GM23248 (cell line): ENCODE measurements around the gene MLST8. TPM values are rescaled to one million over a fixed set of nuclear protein-coding genes. Genes with fewer than 3 reads are reported as not detected.

ENCODE experiments used
- DNase-seq: peaks from one replicate; pipeline ENCODE4 v3.0.0-alpha.2; 2015
- H2AFZ ChIP-seq: fragments of 200-600 bp; sonication (generic); 2 replicates; pipeline ENCODE4 v1.6.1; 2016; ENCODE audit warnings: antibody characterized with exemption
- H3F3A ChIP-seq: fragments of 200-600 bp; sonication (generic); 2 replicates; pipeline ENCODE4 v1.6.1; 2016; ENCODE audit warnings: mild to moderate bottlenecking, antibody characterized with exemption, mixed run types; ENCODE audit not compliant: insufficient read depth
- H3K27ac ChIP-seq: fragments of 200-600 bp; sonication (generic); 2 replicates; pipeline ENCODE4 v1.5.1; 2016; ENCODE audit warnings: mild to moderate bottlenecking
- H3K27me3 ChIP-seq: fragments of 200-600 bp; sonication (generic); replicated peaks from 2 replicates; pipeline ENCODE4 v1.6.1; 2016; ENCODE audit warnings: mild to moderate bottlenecking; ENCODE audit not compliant: insufficient read depth
- H3K36me3 ChIP-seq: fragments of 200-600 bp; sonication (generic); 2 replicates; pipeline ENCODE4 v1.6.1; 2016; ENCODE audit warnings: low read depth, mild to moderate bottlenecking
- H3K4me1 ChIP-seq: fragments of 200-600 bp; sonication (generic); 2 replicates; pipeline ENCODE4 v1.6.1; 2016; ENCODE audit warnings: mild to moderate bottlenecking; ENCODE audit not compliant: insufficient read depth
- H3K4me2 ChIP-seq: fragments of 200-600 bp; sonication (generic); one replicate; pipeline ENCODE4 v1.6.1; 2016; ENCODE audit warnings: mild to moderate bottlenecking; ENCODE audit not compliant: unreplicated experiment
- H3K4me3 ChIP-seq: fragments of 200-600 bp; sonication (generic); 2 replicates; pipeline ENCODE4 v1.5.1; 2016; ENCODE audit warnings: mild to moderate bottlenecking
- H3K79me2 ChIP-seq: fragments of 200-600 bp; sonication (generic); 2 replicates; pipeline ENCODE4 v1.6.1; 2016; ENCODE audit warnings: mild to moderate bottlenecking; ENCODE audit not compliant: insufficient read depth
- H3K9ac ChIP-seq: fragments of 200-600 bp; sonication (generic); 2 replicates; pipeline ENCODE4 v1.6.1; 2016; ENCODE audit warnings: mild to moderate bottlenecking
- H3K9me2 ChIP-seq: fragments of 200-600 bp; sonication (generic); 2 replicates; pipeline ENCODE4 v1.6.1; 2016; ENCODE audit warnings: mixed run types, mild to moderate bottlenecking, moderate library complexity; ENCODE audit not compliant: insufficient read depth
- H3K9me3 ChIP-seq: fragments of 200-600 bp; sonication (generic); one replicate; pipeline ENCODE4 v1.6.1; 2017; ENCODE audit warnings: low read depth
- H4K20me1 ChIP-seq: fragments of 200-600 bp; sonication (generic); 2 replicates; pipeline ENCODE4 v1.6.0; 2016; ENCODE audit not compliant: insufficient read depth
- EZH2 ChIP-seq: fragments of 200-600 bp; sonication (generic); IDR thresholded peaks from 2 replicates; pipeline ENCODE4 v1.6.1; 2018; ENCODE audit warnings: antibody characterized with exemption, mild to moderate bottlenecking; ENCODE audit not compliant: insufficient read depth, poor library complexity, severe bottlenecking
- EZH2phosphoT487 ChIP-seq: fragments of 200-600 bp; sonication (generic); IDR thresholded peaks from 2 replicates; pipeline ENCODE4 v1.6.1; 2018; ENCODE audit warnings: antibody characterized with exemption, moderate library complexity, mild to moderate bottlenecking, low read depth; ENCODE audit not compliant: insufficient read depth
- WGBS, 2 experiments: methylation state at CpG; one replicate each; pipeline ENCODE4 v1.1.6; 2015 to 2017; ENCODE audit warnings: low lambda C conversion rate in 2 of 2, low coverage in 1 of 2; ENCODE audit errors: missing lambda C conversion rate in 2 of 2; 5-methylcytosine and 5-hydroxymethylcytosine counted together
- in situ Hi-C: fragments of 300-500 bp; cut with MboI; formaldehyde crosslinking; loops from 2 replicates; pipeline ENCODE4 v1.15.0; 2020
- polyA plus RNA-seq: library from polyadenylated mRNA; unstranded; fragments of >200 nt; fragmentation: Nextera tagmentation; extraction: Ambion mirVana; gene quantifications from 2 replicates; pipeline ENCODE4 v1.2.1, GENCODE V29; 2016
- total RNA-seq: library from RNA; depleted of rRNA; stranded (reverse); fragments of >200 nt; shearing (Covaris generic); gene quantifications from 2 replicates; pipeline ENCODE4 v1.2.3, GENCODE V29; 2014

Gene MLST8
- total and polyA plus RNA-seq, 2 experiments from 2014 or later, result 46.5 to 62.9 TPM

DNA sequence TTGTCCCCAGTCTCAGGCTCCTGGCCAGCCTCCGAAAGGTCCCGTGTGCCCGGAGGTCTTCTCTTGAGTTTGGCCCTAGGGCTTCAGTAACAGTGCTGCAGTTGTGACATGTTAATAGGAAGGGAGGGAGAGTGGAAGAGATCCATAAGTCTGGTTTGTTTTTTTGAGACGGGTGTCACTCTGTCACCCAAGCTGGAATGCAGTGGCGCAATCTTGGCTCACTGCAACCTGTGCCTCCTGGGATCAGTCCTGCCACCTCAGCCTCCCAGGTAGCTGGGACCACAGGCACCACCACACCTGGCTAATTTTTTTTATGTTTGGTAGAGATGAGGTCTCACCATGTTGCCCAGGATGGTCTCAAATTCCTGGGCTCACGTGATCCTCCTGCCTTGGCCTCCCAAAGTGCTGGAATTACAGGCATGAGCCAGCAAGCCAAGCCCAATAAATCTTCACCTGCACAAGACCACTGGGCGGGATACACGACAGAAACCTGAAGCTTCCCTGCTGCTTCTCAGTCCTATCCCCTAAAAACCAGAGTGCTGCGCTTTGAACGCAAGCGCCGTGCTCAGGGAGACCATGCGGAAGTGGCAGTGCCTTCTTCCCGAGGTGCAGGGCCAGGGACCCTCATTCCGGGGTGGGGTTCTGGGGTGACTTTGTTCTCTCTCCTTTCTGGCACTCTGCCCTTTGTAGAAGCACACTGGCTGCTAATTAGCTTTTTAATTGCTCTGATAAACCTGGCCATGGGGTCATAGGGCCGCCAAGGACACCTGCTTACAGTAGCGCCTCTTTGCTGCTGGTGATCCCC, 38.8 kb upstream of the MLST8 start:
- Histone ChIP-seq H3K9me2 (no peaks in the 10 kb centered on the region), H3K4me1 (peaks cover 5% of the 10 kb centered on the region), H3K36me3 (no peaks in the 10 kb centered on the region; the same call in 1 of the 2 replicates), H3F3A (no peaks in the 10 kb centered on the region), H3K79me2 (peaks cover 58% of the 10 kb centered on the region), H3K4me3 (no peak overlapping the region), H4K20me1 (no peaks in the 10 kb centered on the region), H3K27me3 (no peaks in the 10 kb centered on the region), H3K4me2 (no peak overlapping the region), H3K9ac (no peak overlapping the region), H2AFZ (no peak overlapping the region), H3K9me3 (no peaks in the 10 kb centered on the region), H3K27ac (no peak overlapping the region)
- WGBS, 2 experiments, result 82 to 88% methylated on average over 17 of the region's 17 CpGs
- no peak for TF ChIP-seq EZH2phosphoT487
- in situ Hi-C loops, result no loop called here
- no peak for DNase-seq

DNA sequence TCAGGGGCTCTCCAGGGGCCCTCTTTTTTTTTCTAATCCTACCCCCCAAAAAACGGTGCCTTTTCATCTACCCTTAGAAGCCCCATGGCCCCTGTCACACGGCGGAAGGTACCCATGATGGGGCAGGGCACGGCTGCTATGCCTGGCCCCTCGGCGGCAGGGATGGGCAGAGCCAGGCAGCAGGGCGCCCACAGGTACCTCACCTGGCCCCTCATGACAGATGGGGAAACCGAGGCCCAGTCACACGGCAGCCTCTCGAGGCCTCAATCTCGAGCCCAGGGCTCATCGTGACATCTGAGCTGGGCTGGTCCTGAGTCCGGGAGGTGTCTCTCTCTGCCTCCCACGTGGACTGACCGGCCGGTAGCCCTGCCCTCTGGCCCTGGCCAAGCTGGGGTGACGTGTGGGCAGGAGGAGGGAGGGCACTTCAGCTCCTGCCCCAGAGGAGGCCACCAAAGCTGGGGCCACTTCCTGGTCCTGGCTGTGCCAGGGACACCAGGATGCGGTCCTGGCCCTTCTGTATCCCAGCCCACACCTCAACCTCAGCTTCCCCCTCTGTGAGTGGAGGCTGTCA, 38.1 kb upstream of the MLST8 start:
- Histone ChIP-seq H2AFZ (no peak overlapping the region), H3K79me2 (peaks cover 52% of the 10 kb centered on the region), H3K9me3 (no peaks in the 10 kb centered on the region), H3K27me3 (no peaks in the 10 kb centered on the region), H4K20me1 (no peaks in the 10 kb centered on the region), H3F3A (no peaks in the 10 kb centered on the region), H3K9me2 (no peaks in the 10 kb centered on the region), H3K4me3 (no peak overlapping the region), H3K4me1 (no peaks in the 10 kb centered on the region), H3K36me3 (no peaks in the 10 kb centered on the region; the same call in 1 of the 2 replicates), H3K9ac (no peak overlapping the region), H3K27ac (no peak overlapping the region), H3K4me2 (no peak overlapping the region)
- TF ChIP-seq EZH2phosphoT487 (no peak), EZH2 (no peak)
- 91 to 94% methylated on average over 18 of the region's 18 CpGs for WGBS, 2 experiments
- DNase-seq, result no peak
- in situ Hi-C loops, result no loop called here

DNA sequence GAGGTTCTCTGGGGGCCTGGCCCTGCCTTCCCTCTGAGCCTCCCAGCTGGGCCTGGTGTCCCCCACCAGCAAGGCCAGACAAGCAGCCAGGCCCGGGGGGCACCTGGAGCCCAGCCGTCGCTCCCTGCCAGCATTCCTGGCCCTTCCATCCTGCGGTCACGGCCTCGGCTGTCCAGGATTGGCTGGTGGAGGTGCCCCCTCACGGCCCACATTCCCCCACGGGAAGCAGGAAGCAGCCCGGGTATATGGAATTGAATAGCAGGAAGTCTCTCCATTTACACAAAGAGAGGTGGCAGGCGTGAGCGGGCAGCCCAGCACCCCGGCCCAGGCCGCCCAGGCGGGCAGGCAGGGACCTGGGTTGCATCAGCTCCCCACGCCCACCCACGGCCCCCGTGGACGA, 35.2 kb upstream of the MLST8 start:
- no peak overlapping the region for H3K4me2 ChIP-seq
- H3K9ac ChIP-seq, result no peak overlapping the region
- H2AFZ ChIP-seq, result no peak overlapping the region
- no peak overlapping the region for H3K4me3 ChIP-seq
- no peaks in the 10 kb centered on the region for H4K20me1 ChIP-seq
- no peaks in the 10 kb centered on the region; the same call in 1 of the 2 replicates for H3K36me3 ChIP-seq
- no peaks in the 10 kb centered on the region for H3K4me1 ChIP-seq
- H3K27ac ChIP-seq, result no peak overlapping the region
- no peak for DNase-seq
- H3K27me3 ChIP-seq, result no peaks in the 10 kb centered on the region
- no peak for TF ChIP-seq EZH2phosphoT487
- no peak for TF ChIP-seq EZH2
- 83 to 87% methylated on average over 18 of the region's 18 CpGs for WGBS, 2 experiments
- no peaks in the 10 kb centered on the region for H3K9me2 ChIP-seq
- peaks cover 25% of the 10 kb centered on the region for H3K79me2 ChIP-seq
- no peaks in the 10 kb centered on the region for H3F3A ChIP-seq
- in situ Hi-C loops, result no loop called here
- no peaks in the 10 kb centered on the region for H3K9me3 ChIP-seq

DNA sequence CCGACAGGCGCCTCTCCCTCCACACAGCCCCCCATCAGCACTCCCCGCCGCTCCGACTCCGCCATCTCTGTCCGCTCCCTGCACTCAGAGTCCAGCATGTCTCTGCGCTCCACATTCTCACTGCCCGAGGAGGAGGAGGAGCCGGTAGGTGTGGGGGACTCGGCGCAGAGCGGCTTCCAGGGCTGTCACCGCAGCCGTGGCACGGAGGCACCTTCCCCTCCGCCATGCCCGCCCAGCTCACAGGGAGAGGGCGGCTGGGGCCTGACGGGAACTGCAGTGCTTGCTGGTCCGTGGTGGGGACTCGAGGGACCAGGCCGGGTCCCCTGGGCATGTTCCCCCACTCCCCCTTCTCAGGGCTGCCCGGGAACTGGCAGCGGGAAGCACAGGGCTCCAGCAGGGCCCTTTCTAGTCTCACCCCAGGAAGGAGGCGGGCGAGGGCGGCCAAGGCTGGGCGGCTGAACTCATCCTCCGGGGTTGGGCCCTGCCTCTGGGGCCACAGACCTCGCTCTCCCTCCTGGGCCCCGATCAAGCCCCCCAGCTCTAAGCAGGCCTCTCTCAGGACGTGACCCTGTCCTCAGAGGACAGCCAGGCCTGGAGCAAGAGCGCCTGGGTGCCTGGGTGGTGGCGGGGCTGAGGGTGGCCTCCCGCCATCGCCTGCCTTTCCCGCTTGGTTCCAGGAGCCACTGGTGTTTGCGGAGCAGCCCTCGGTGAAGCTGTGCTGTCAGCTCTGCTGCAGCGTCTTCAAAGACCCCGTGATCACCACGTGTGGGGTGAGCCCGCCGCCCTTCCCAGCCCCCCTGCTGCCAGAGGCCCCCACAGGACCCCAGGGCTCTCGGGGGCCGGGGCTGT, 34.4 kb upstream of the MLST8 start:
- Histone ChIP-seq H3K4me2 (no peak overlapping the region), H3K9me3 (no peaks in the 10 kb centered on the region), H3K36me3 (no peaks in the 10 kb centered on the region; the same call in 1 of the 2 replicates), H3K79me2 (peaks cover 18% of the 10 kb centered on the region), H3K27ac (no peak overlapping the region), H3K4me1 (no peaks in the 10 kb centered on the region), H4K20me1 (no peaks in the 10 kb centered on the region), H3K27me3 (no peaks in the 10 kb centered on the region), H3K4me3 (no peak overlapping the region), H3F3A (no peaks in the 10 kb centered on the region), H3K9ac (no peak overlapping the region), H3K9me2 (no peaks in the 10 kb centered on the region), H2AFZ (no peak overlapping the region)
- DNase-seq, result no peak
- in situ Hi-C loops, result no loop called here
- 94 to 97% methylated on average over 35 to 47 of the region's 47 CpGs for WGBS, 2 experiments
- no peak for TF ChIP-seq EZH2
- no peak for TF ChIP-seq EZH2phosphoT487
